ENCODE measurements around the gene ARHGAP18. TPM values are rescaled to one million over a fixed set of nuclear protein-coding genes. Genes with fewer than 3 reads are reported as not detected.

The ARHGAP18 gene
- total RNA-seq, 1 donor from 2014 or later, result 3.9 TPM

GRCh38 chr6:129673748-129674147 is 36.2 kb downstream of the ARHGAP18 start:
- H3K27ac ChIP-seq, result no peak overlapping the region
- H3K4me2 ChIP-seq, result no peak overlapping the region
- no peaks in the 10 kb centered on the region for H3K36me3 Mint-ChIP-seq
- H3K4me3 ChIP-seq, result no peak overlapping the region
- H4K20me1 ChIP-seq (ENCODE audit: low read depth), result no peaks in the 10 kb centered on the region
- H3K9ac ChIP-seq, result no peak overlapping the region
- no peaks in the 10 kb centered on the region for H3K4me1 ChIP-seq
- peaks cover 18% of the 10 kb centered on the region for H3K4me1 Mint-ChIP-seq
- no peak overlapping the region for H3K4me3 Mint-ChIP-seq
- DNase-seq (ENCODE audit: low spot score), result no peak
- no peaks in the 10 kb centered on the region for H3K27me3 ChIP-seq
- TF ChIP-seq EZH2phosphoT487 (IDR thresholded peaks at IDR 0.05) (no peak), CTCF (IDR thresholded peaks at IDR 0.05) (no peak), EZH2 (IDR thresholded peaks at IDR 0.05) (no peak)
- H3K36me3 ChIP-seq, result no peaks in the 10 kb centered on the region
- H3F3A ChIP-seq (ENCODE audit: low read depth), result no peaks in the 10 kb centered on the region
- peaks cover 3% of the 10 kb centered on the region for H3K27me3 Mint-ChIP-seq (ENCODE audit: insufficient read depth, low read depth)
- H3K27ac Mint-ChIP-seq, result no peak overlapping the region
- H2AFZ ChIP-seq (replicated peaks), result no peak overlapping the region
- H3K79me2 ChIP-seq (ENCODE audit: low read depth), result no peaks in the 10 kb centered on the region
- no peaks in the 10 kb centered on the region for H3K9me3 ChIP-seq (ENCODE audit: low read depth)
- no peaks in the 10 kb centered on the region for H3K9me3 Mint-ChIP-seq

DNA sequence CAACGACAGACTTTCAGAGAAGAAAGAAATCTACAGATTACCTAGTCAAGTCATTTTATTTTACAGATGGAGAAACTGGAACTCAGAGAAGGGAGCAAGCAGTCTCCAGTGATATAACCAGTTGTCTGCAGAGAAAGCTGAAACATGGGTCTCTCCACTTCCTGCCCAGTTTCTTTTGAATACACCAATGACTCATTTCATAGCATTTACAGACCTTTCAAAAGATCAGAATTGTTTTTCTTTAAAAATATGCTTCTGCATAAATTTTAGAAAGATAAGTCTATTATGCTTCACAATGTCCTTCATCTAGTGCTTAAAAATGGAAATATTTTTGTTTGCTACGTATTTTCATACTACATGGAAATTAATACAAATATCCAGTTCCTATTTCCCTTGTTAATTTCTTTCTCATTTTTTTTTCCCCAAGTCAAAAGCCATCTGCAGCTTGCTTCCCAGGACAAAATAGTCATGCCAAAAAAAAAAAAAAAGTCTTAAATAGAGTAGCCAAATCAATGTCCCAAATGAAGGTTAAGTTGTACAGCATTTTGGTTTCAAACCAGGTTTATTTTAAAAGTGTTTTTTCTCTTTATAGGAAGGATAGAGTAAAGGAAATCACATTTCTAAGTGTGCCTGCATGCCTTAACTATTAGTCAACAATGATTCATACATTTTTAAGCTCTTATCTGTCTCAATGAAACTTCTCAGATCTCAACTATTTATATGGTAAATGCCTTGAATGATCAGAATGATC is 36.9 kb downstream of the ARHGAP18 start:
- no peak overlapping the region for H2AFZ ChIP-seq (replicated peaks)

DNA sequence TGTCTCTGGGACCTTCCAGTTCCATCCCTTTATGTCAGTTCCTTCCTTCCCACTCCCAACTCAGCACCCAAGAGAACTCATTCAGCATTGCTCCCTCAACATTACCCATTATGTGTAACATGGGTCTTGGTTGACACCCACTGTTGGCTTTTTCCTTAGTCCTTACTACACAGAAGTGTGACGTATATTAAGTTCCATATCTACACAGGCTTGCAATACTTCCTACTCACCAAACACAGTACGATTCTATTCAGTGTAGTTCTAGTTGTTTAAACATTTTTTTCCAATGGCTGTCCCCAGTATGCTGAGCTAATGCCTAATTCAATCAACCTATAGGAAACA is 37.7 kb downstream of the ARHGAP18 start:
- H3K27ac Mint-ChIP-seq, result peak overlapping the region; percentile 6
- Histone ChIP-seq H3K4me3 (no peak overlapping the region), H4K20me1 (ENCODE audit: low read depth) (no peaks in the 10 kb centered on the region), H3F3A (ENCODE audit: low read depth) (no peaks in the 10 kb centered on the region), H3K9ac (no peak overlapping the region), H3K9me3 (ENCODE audit: low read depth) (no peaks in the 10 kb centered on the region), H3K27ac (no peak overlapping the region), H3K4me2 (no peak overlapping the region), H3K27me3 (no peaks in the 10 kb centered on the region), H3K79me2 (ENCODE audit: low read depth) (no peaks in the 10 kb centered on the region), H2AFZ (replicated peaks) (no peak overlapping the region), H3K4me1 (no peaks in the 10 kb centered on the region), H3K36me3 (no peaks in the 10 kb centered on the region)
- no peak overlapping the region for H3K4me3 Mint-ChIP-seq
- DNase-seq (ENCODE audit: low spot score), result no peak
- H3K36me3 Mint-ChIP-seq, result no peaks in the 10 kb centered on the region
- no peaks in the 10 kb centered on the region for H3K9me3 Mint-ChIP-seq
- peaks cover 18% of the 10 kb centered on the region for H3K4me1 Mint-ChIP-seq
- H3K27me3 Mint-ChIP-seq (ENCODE audit: insufficient read depth, low read depth), result peaks cover 3% of the 10 kb centered on the region
- TF ChIP-seq EZH2phosphoT487 (IDR thresholded peaks at IDR 0.05) (no peak), CTCF (IDR thresholded peaks at IDR 0.05) (no peak), EZH2 (IDR thresholded peaks at IDR 0.05) (no peak)

More for the DNA sequence above, 36.9 kb downstream of the ARHGAP18 start:
- Mint-ChIP-seq H3K27me3 (ENCODE audit: insufficient read depth, low read depth) (peaks cover 3% of the 10 kb centered on the region), H3K27ac (no peak overlapping the region), H3K4me3 (no peak overlapping the region), H3K36me3 (no peaks in the 10 kb centered on the region), H3K9me3 (no peaks in the 10 kb centered on the region), H3K4me1 (peaks cover 18% of the 10 kb centered on the region)
- no peaks in the 10 kb centered on the region for H4K20me1 ChIP-seq (ENCODE audit: low read depth)
- TF ChIP-seq CTCF (IDR thresholded peaks at IDR 0.05) (no peak), EZH2 (IDR thresholded peaks at IDR 0.05) (no peak), EZH2phosphoT487 (IDR thresholded peaks at IDR 0.05) (no peak)
- no peak overlapping the region for H3K4me3 ChIP-seq
- H3K27ac ChIP-seq, result no peak overlapping the region
- no peaks in the 10 kb centered on the region for H3K4me1 ChIP-seq
- H3K9ac ChIP-seq, result no peak overlapping the region
- no peaks in the 10 kb centered on the region for H3K9me3 ChIP-seq (ENCODE audit: low read depth)
- no peak overlapping the region for H3K4me2 ChIP-seq
- H3K79me2 ChIP-seq (ENCODE audit: low read depth), result no peaks in the 10 kb centered on the region
- DNase-seq (ENCODE audit: low spot score), result no peak
- no peaks in the 10 kb centered on the region for H3K36me3 ChIP-seq
- H3K27me3 ChIP-seq, result no peaks in the 10 kb centered on the region
- H3F3A ChIP-seq (ENCODE audit: low read depth), result no peaks in the 10 kb centered on the region

All from neural progenitor cell (in vitro differentiated cells).